ENCODE data around the gene HDAC7. TPM values are rescaled to one million over a fixed set of nuclear protein-coding genes. Genes with fewer than 3 reads are reported as not detected.

The HDAC7 gene
- total RNA-seq, 4 donors from 2014 or later, result 55.9 to 96.5 (median 59.4) TPM

DNA sequence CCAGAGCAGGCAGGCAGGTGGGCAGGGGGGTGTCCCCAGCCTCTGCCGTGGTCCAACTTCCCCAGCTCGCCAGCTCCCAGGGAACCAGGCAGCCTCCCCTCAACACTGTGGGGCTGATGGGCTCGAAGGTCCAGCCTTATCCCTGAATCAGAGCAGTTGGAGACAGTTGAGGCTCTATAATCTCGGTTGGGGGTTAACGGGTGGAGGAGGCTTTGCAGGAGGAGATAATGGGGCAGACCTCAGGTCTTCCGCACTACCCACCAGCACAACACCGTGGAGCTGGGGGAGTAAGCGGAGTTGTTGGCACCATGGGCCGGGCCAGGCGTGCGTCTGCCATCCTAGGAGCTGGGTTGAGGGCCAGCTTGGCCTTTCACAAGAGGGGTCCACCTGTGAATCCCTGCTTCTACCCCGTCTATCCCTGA, 13.9 kb upstream of the HDAC7 start:
- Histone ChIP-seq H3K27me3 (no peaks in the 10 kb centered on the region), H3K36me3 (no peaks in the 10 kb centered on the region), H3K4me1 (peaks cover 5 to 34% (median 16%) of the 10 kb centered on the region in 3 donors), H3K27ac (no peak overlapping the region), H3K9me3 (no peaks in the 10 kb centered on the region), H3K4me3 (no peak overlapping the region)
- WGBS, 2 donors (ENCODE audit: low coverage in 1 of 2), result 96% methylated on average over 10 of the region's 12 CpGs; no CpG with 5 or more reads in 1 of the 2 donors
- no peak for ATAC-seq
- TF ChIP-seq POLR2AphosphoS5 (IDR thresholded peaks at IDR 0.05) (no peak), EP300 (IDR thresholded peaks at IDR 0.05) (no peak), POLR2A (IDR thresholded peaks at IDR 0.05) (no peak)
- TF ChIP-seq, protein P1, sequence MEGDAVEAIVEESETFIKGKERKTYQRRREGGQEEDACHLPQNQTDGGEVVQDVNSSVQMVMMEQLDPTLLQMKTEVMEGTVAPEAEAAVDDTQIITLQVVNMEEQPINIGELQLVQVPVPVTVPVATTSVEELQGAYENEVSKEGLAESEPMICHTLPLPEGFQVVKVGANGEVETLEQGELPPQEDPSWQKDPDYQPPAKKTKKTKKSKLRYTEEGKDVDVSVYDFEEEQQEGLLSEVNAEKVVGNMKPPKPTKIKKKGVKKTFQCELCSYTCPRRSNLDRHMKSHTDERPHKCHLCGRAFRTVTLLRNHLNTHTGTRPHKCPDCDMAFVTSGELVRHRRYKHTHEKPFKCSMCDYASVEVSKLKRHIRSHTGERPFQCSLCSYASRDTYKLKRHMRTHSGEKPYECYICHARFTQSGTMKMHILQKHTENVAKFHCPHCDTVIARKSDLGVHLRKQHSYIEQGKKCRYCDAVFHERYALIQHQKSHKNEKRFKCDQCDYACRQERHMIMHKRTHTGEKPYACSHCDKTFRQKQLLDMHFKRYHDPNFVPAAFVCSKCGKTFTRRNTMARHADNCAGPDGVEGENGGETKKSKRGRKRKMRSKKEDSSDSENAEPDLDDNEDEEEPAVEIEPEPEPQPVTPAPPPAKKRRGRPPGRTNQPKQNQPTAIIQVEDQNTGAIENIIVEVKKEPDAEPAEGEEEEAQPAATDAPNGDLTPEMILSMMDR (IDR thresholded peaks at IDR 0.05), result no peak

GRCh38 chr12:47832263-47832933, 12.7 kb upstream of the HDAC7 start:
- no peak for ATAC-seq
- no peaks in the 10 kb centered on the region for H3K36me3 ChIP-seq

GRCh38 chr12:47829584-47829983, 9.9 kb upstream of the HDAC7 start:
- 55 to 92% methylated on average over 2 of the region's 4 CpGs for WGBS, 2 donors (ENCODE audit: low coverage in 1 of 2)
- no peaks in the 10 kb centered on the region for H3K36me3 ChIP-seq
- ATAC-seq, result no peak
- H3K9me3 ChIP-seq, result no peaks in the 10 kb centered on the region
- peaks cover 16 to 58% (median 39%) of the 10 kb centered on the region in 3 donors for H3K4me1 ChIP-seq
- H3K27me3 ChIP-seq, result no peaks in the 10 kb centered on the region
- TF ChIP-seq EP300 (IDR thresholded peaks at IDR 0.05), result no peak
- TF ChIP-seq, protein P1 (IDR thresholded peaks at IDR 0.05), result no peak
- TF ChIP-seq POLR2AphosphoS5 (IDR thresholded peaks at IDR 0.05), result no peak
- no peak for TF ChIP-seq POLR2A (IDR thresholded peaks at IDR 0.05)
- H3K27ac ChIP-seq, result peak overlapping the region; percentile 79 to 94 (median 86)
- no peak overlapping the region for H3K4me3 ChIP-seq

More at GRCh38 chr12:47832263-47832933, 12.7 kb upstream of the HDAC7 start:
- H3K4me1 ChIP-seq, result peaks cover 10 to 34% (median 24%) of the 10 kb centered on the region in 3 donors
- no peak overlapping the region for H3K4me3 ChIP-seq
- no peak for TF ChIP-seq POLR2AphosphoS5 (IDR thresholded peaks at IDR 0.05)
- no peak for TF ChIP-seq POLR2A (IDR thresholded peaks at IDR 0.05)
- TF ChIP-seq EP300 (IDR thresholded peaks at IDR 0.05), result no peak
- TF ChIP-seq, protein P1 (IDR thresholded peaks at IDR 0.05), result no peak
- WGBS, 2 donors (ENCODE audit: low coverage in 1 of 2), result 79% methylated on average over 8 to 10 of the region's 13 CpGs
- no peaks in the 10 kb centered on the region for H3K9me3 ChIP-seq
- H3K27ac ChIP-seq, result no peak overlapping the region
- no peaks in the 10 kb centered on the region for H3K27me3 ChIP-seq

DNA sequence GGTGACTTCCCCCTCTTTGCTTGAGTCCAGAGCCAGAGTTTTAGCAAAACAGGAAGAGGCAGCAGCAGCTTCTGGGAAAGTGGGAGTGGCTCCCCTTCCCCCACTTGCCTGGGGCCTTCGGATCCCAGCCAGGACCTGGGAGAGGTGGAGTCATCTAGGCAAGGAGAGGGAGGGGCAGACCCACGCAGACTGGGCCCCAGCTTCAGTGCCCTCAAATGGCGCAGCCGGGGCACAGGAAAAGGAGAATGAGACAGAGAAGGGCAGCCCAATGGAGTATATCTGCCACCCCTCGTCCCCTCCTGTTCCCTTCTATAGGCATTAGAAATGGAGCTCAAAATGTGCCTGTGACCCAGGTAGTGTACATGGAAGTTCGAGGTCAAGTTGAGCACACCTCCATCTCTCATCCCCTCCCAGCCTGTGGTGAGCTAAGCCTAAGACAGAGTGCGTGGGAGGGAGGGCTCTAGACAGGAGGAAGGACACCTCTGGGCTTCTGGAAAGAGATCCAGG, 9.3 kb upstream of the HDAC7 start:
- peaks cover 16 to 63% (median 44%) of the 10 kb centered on the region in 3 donors for H3K4me1 ChIP-seq
- no peak overlapping the region for H3K4me3 ChIP-seq
- no peaks in the 10 kb centered on the region for H3K9me3 ChIP-seq
- H3K36me3 ChIP-seq, result no peaks in the 10 kb centered on the region
- peak; percentile 88 for TF ChIP-seq POLR2AphosphoS5 (IDR thresholded peaks at IDR 0.05)
- TF ChIP-seq, protein P1 (IDR thresholded peaks at IDR 0.05), result no peak
- TF ChIP-seq POLR2A (IDR thresholded peaks at IDR 0.05), result no peak
- H3K27me3 ChIP-seq, result no peaks in the 10 kb centered on the region
- ATAC-seq, result peak; percentile 87
- 31 to 38% methylated on average over 6 of the region's 7 CpGs for WGBS, 2 donors (ENCODE audit: low coverage in 1 of 2)
- H3K27ac ChIP-seq, result peak overlapping the region; percentile 79 to 94 (median 86)
